Neural cell (in vitro differentiated cells): ENCODE results near the gene SUFU.

Source experiments
- EP300 ChIP-seq: fragments of 450-650 bp; conservative IDR thresholded peaks from 2 replicates; pipeline ENCODE4 v1.6.1; 2014; ENCODE audit warnings: antibody characterized with exemption, mild to moderate bottlenecking, moderate library complexity; ENCODE audit not compliant: poor library complexity, severe bottlenecking
- EZH2 ChIP-seq: fragments of 200-600, 300-800 bp; shearing (Covaris generic), sonication (generic); IDR thresholded peaks from 2 replicates; pipeline ENCODE4 v1.6.1; 2014; ENCODE audit warnings: antibody characterized with exemption, low read length, borderline replicate concordance, mild to moderate bottlenecking; ENCODE audit not compliant: insufficient read depth, poor library complexity, severe bottlenecking
- TF ChIP-seq, protein P1 (sequence below): fragments of 450-650 bp; IDR thresholded peaks from 2 replicates; pipeline ENCODE4 v1.5.1; 2014; ENCODE audit warnings: antibody characterized with exemption, mild to moderate bottlenecking, moderate library complexity; ENCODE audit not compliant: poor library complexity, severe bottlenecking

DNA sequence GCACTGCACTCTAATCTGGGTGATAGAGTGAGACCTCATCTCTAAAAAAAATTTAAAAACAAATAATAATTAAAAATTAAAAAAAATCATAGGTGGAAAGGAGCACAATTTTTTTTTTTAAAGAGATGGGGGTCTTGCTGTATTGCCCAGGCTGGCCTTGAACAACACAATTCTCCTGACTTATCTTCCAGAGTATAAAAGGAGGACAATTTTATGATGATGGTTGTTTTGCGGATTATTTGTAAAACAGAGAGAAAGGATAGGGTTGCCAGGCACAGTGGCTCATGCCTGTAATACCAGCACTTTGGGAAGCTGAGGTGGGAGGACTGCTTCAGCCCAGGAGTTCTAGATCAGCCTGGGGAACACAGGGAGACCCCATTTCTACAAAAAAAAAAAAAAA, 6.2 kb upstream of the SUFU start:
- TF ChIP-seq, protein P1, sequence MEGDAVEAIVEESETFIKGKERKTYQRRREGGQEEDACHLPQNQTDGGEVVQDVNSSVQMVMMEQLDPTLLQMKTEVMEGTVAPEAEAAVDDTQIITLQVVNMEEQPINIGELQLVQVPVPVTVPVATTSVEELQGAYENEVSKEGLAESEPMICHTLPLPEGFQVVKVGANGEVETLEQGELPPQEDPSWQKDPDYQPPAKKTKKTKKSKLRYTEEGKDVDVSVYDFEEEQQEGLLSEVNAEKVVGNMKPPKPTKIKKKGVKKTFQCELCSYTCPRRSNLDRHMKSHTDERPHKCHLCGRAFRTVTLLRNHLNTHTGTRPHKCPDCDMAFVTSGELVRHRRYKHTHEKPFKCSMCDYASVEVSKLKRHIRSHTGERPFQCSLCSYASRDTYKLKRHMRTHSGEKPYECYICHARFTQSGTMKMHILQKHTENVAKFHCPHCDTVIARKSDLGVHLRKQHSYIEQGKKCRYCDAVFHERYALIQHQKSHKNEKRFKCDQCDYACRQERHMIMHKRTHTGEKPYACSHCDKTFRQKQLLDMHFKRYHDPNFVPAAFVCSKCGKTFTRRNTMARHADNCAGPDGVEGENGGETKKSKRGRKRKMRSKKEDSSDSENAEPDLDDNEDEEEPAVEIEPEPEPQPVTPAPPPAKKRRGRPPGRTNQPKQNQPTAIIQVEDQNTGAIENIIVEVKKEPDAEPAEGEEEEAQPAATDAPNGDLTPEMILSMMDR: no peak
- no peak for TF ChIP-seq EP300
- no peak for TF ChIP-seq EZH2
